Endothelial cell of umbilical vein (primary cell): Measurements from ENCODE around the gene KRT77. TPM values are rescaled to one million over a fixed set of nuclear protein-coding genes. Genes with fewer than 3 reads are reported as not detected.

Experiments used
- BruUV-seq: library from RNA; stranded (reverse); fragments of 400-500 nt; replicated peaks from 2 replicates; lab custom pipeline; 2021; lab: Mats Ljungman, UMichigan
- CTCF ChIA-PET: fragments of 300-600, 350-600 bp; sonication (Branson Sonifier 250); formaldehyde crosslinking; loops from one replicate; lab custom pipeline; 2021; ENCODE audit warnings: antibody characterized with exemption, inconsistent platforms; lab: Charles Lee
- POLR2A ChIA-PET: fragments of 300-600, 350-600 bp; sonication (Branson Sonifier 250); formaldehyde crosslinking; loops from one replicate; lab custom pipeline; 2021; ENCODE audit warnings: antibody characterized with exemption, inconsistent platforms; lab: Charles Lee
- DNase-seq: peaks from one replicate; pipeline ENCODE4 v3.0.0-alpha.2; 2011; ENCODE audit warnings: low read depth, low spot score
- FAIRE-seq: peaks from 2 replicates; lab custom pipeline; 2011; peaks lifted over from hg19 to GRCh38; lab: Jason Lieb, UNC
- H2AFZ ChIP-seq: 2 replicates; pipeline ENCODE4 v1.6.0; 2012; ENCODE audit warnings: low read depth, low read length, control low read depth, inconsistent platforms
- H3K27ac ChIP-seq: 2 replicates; pipeline ENCODE4 v1.5.1; 2011; ENCODE audit warnings: low read depth, mild to moderate bottlenecking, control low read depth, low read length, moderate library complexity; ENCODE audit not compliant: insufficient read depth
- H3K27me3 ChIP-seq, 2 experiments: 2 replicates each; pipeline versions ENCODE4 v1.6.0 to v1.6.1; 2011; ENCODE audit warnings: low read length in 2 of 2, mixed read lengths in 1 of 2; ENCODE audit not compliant: control insufficient read depth in 2 of 2, insufficient read depth in 2 of 2
- H3K36me3 ChIP-seq, 2 experiments: 2 replicates in 1 of 2; 3 replicates in 1 of 2; pipeline ENCODE4 v1.5.1; 2011; ENCODE audit warnings: low read length in 2 of 2, mild to moderate bottlenecking in 1 of 2, moderate library complexity in 1 of 2; ENCODE audit not compliant: control insufficient read depth in 2 of 2, insufficient read depth in 2 of 2; ENCODE audit errors: extremely low read depth in 1 of 2
- H3K4me1 ChIP-seq: 3 replicates; pipeline ENCODE4 v1.5.1; 2011; ENCODE audit warnings: mild to moderate bottlenecking, low read length; ENCODE audit not compliant: control insufficient read depth, insufficient read depth; ENCODE audit errors: extremely low read depth
- H3K4me2 ChIP-seq: 2 replicates; pipeline ENCODE4 v1.6.1; 2011; ENCODE audit warnings: low read length, control low read depth, mixed read lengths; ENCODE audit not compliant: insufficient read depth
- H3K4me3 ChIP-seq, 3 experiments: fragments of 200-600 bp in 1 of 3; sonication (generic), shearing (Covaris generic) in 1 of 3; replicated peaks in 1 of 3; 2 replicates each; pipeline ENCODE4 v1.5.1; 2011 to 2016; ENCODE audit warnings: control low read depth in 3 of 3, low read length in 3 of 3, mild to moderate bottlenecking in 2 of 3, inconsistent platforms in 1 of 3, low read depth in 1 of 3, moderate library complexity in 1 of 3; ENCODE audit not compliant: insufficient read depth in 1 of 3
- H3K79me2 ChIP-seq: 2 replicates; pipeline ENCODE4 v1.6.0; 2012; ENCODE audit warnings: low read length, inconsistent platforms; ENCODE audit not compliant: control insufficient read depth, insufficient read depth
- H3K9ac ChIP-seq: replicated peaks from 2 replicates; pipeline ENCODE3; 2011; ENCODE audit warnings: low read length, control low read depth; ENCODE audit not compliant: insufficient read depth; ENCODE audit errors: extremely low read depth
- H3K9me1 ChIP-seq: replicated peaks from 3 replicates; pipeline ENCODE4 v1.6.0; 2011; ENCODE audit warnings: mild to moderate bottlenecking, low read length; ENCODE audit not compliant: control insufficient read depth, insufficient read depth; ENCODE audit errors: extremely low read depth
- H3K9me3 ChIP-seq: replicated peaks from 2 replicates; pipeline ENCODE4 v1.5.1; 2012; ENCODE audit warnings: low read length, inconsistent platforms; ENCODE audit not compliant: control insufficient read depth, insufficient read depth
- H4K20me1 ChIP-seq: replicated peaks from 2 replicates; pipeline ENCODE3; 2011; ENCODE audit warnings: mild to moderate bottlenecking, low read length; ENCODE audit not compliant: control insufficient read depth, insufficient read depth; ENCODE audit errors: extremely low read depth
- GATA2 ChIP-seq: IDR thresholded peaks from 2 replicates; pipeline ENCODE4 v1.7.0; 2011; ENCODE audit warnings: low read depth, mild to moderate bottlenecking, moderate library complexity, mixed read lengths, low read length; ENCODE audit not compliant: insufficient read length, insufficient read depth
- POLR2AphosphoS5 ChIP-seq: IDR thresholded peaks from 2 replicates; pipeline ENCODE4 v1.6.1; 2012; ENCODE audit warnings: low read depth, mild to moderate bottlenecking, control low read depth, low read length, moderate library complexity; ENCODE audit not compliant: insufficient read depth
- dilution Hi-C: fragments of 300-500 bp; cut with MboI; formaldehyde crosslinking; loops from one replicate; pipeline ENCODE4 v1.15.0; 2019; ENCODE audit warnings: low sequenced_read_pairs; ENCODE audit not compliant: extremely low pct_ligation_motif_present
- intact Hi-C: fragments of 100-400 bp; cut with micrococcal nuclease; formaldehyde crosslinking; loops from one replicate; pipeline ENCODE4 v1.10.0; 2022
- polyA plus RNA-seq, 4 experiments: library from polyadenylated mRNA; depleted of rRNA in 3 of 4; stranded (reverse) in 3 of 4; unstranded in 1 of 4; fragments of >200 nt; gene quantifications; 2 replicates each; pipeline versions ENCODE4 v1.2.1 to v1.2.3, GENCODE V29; 2011 to 2012; ENCODE audit warnings: missing spikeins in 1 of 4
- total RNA-seq: library from RNA; stranded (reverse); gene quantifications from 2 replicates; pipeline ENCODE4 v1.2.3, GENCODE V29; 2021
- TF ChIP-seq, protein P1 (sequence below), 2 donors: IDR thresholded peaks; 1 replicate in 1 of 2; 2 replicates in 1 of 2; pipeline ENCODE4 v1.5.1; 2011; ENCODE audit warnings: low read length in 2 of 2, mild to moderate bottlenecking in 2 of 2, moderate library complexity in 2 of 2, control low read depth in 1 of 2, inconsistent platforms in 1 of 2, low read depth in 1 of 2; ENCODE audit not compliant: insufficient read depth in 1 of 2; ENCODE audit errors: extremely low read depth in 1 of 2

KRT77 gene
- total and polyA plus RNA-seq, 2 donors (not counting 3 experiments of a cell fraction or from before 2014, with no cell fraction given): not detected

DNA sequence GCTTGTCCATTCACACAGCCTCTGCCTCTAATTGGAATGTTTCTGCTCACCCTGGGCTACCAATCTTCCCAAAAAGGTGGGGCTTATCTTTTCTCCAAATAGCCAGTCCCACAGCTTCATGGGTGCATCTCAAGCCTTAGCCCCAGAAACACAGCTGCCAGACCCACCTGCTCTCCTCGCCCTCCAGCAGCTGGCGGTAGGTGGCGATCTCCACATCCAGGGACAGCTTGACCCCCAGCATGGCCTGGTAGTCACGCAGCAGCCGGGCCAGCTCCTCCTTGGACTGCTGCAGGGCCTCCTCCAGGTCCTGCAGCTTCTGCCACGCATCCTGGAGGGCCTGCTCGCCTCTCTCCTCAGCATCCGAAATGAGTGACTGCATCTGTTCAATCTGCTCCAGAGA lies 11.1 kb downstream of the KRT77 start:
- Histone ChIP-seq H3K27me3 (peaks cover 25 to 40% of the 10 kb centered on the region in 2 experiments), H3K9me1 (no peaks in the 10 kb centered on the region), H4K20me1 (no peaks in the 10 kb centered on the region), H3K9ac (no peak overlapping the region), H3K79me2 (no peaks in the 10 kb centered on the region), H3K4me1 (no peaks in the 10 kb centered on the region), H3K36me3 (no peaks in the 10 kb centered on the region), H3K9me3 (no peaks in the 10 kb centered on the region), H2AFZ (no peak overlapping the region), H3K4me3 (no peak overlapping the region), H3K27ac (no peak overlapping the region), H3K4me2 (no peak overlapping the region)
- no peak for FAIRE-seq
- ChIA-PET CTCF (interaction anchor here (1.2 to 1.5 kb wide), 3 partner anchors 173 to 188 kb away, joined by 3 to 9 read pairs (median 5); no protein-coding TSS in a partner anchor), POLR2A (interaction anchor here (0.6 kb wide), 1 partner anchor 19 kb away, joined by 6 read pairs; no protein-coding TSS in a partner anchor)
- no peak for TF ChIP-seq GATA2
- TF ChIP-seq, protein P1, sequence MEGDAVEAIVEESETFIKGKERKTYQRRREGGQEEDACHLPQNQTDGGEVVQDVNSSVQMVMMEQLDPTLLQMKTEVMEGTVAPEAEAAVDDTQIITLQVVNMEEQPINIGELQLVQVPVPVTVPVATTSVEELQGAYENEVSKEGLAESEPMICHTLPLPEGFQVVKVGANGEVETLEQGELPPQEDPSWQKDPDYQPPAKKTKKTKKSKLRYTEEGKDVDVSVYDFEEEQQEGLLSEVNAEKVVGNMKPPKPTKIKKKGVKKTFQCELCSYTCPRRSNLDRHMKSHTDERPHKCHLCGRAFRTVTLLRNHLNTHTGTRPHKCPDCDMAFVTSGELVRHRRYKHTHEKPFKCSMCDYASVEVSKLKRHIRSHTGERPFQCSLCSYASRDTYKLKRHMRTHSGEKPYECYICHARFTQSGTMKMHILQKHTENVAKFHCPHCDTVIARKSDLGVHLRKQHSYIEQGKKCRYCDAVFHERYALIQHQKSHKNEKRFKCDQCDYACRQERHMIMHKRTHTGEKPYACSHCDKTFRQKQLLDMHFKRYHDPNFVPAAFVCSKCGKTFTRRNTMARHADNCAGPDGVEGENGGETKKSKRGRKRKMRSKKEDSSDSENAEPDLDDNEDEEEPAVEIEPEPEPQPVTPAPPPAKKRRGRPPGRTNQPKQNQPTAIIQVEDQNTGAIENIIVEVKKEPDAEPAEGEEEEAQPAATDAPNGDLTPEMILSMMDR (IDR thresholded peaks at IDR 0.05; ENCODE audit: extremely low read depth in 1 of 2, insufficient read depth in 1 of 2, low read depth in 1 of 2, low read length in 2 of 2): peak in 1 of 2 donors; percentile 19
- DNase-seq: no peak
- intact Hi-C loops (loop anchor here (5.0 to 10.0 kb wide), 2 partner anchors 173 to 290 kb away; no protein-coding TSS in a partner anchor), dilution Hi-C loops (no loop called here)
- BruUV-seq: no TSS peak

DNA sequence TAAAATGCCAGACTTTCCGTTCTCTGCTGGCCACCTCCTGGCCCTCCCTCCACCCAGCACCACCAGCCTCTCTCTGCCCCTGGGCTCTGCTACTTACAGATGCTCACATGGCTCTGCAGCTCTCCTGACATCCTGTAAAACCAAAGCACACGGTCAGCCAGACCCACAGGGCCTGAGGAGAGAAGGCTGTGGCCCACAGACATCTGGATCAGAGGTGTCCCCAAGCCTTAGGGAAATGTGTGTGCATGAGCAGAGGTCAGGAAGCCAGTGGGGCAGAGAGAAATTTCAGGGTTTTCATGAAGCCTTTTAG lies 11.5 kb downstream of the KRT77 start:
- H4K20me1 ChIP-seq: no peaks in the 10 kb centered on the region
- H3K4me3 ChIP-seq: no peak overlapping the region
- no peak overlapping the region for H3K4me2 ChIP-seq
- POLR2A ChIA-PET: no interaction called here
- no peaks in the 10 kb centered on the region for H3K9me1 ChIP-seq
- intact Hi-C loops: loop anchor here (5.0 to 10.0 kb wide), 2 partner anchors 173 to 291 kb away; no protein-coding TSS in a partner anchor
- no peaks in the 10 kb centered on the region for H3K79me2 ChIP-seq
- dilution Hi-C loops: no loop called here
- no peak overlapping the region for H2AFZ ChIP-seq
- no peak overlapping the region for H3K27ac ChIP-seq
- H3K9me3 ChIP-seq: no peaks in the 10 kb centered on the region
- no peak for DNase-seq
- TF ChIP-seq POLR2AphosphoS5: no peak
- H3K36me3 ChIP-seq: no peaks in the 10 kb centered on the region
- H3K9ac ChIP-seq: no peak overlapping the region
- no peak for FAIRE-seq
- BruUV-seq: no TSS peak
- CTCF ChIA-PET: interaction anchor here (1.2 to 1.5 kb wide), 3 partner anchors 174 to 188 kb away, joined by 3 to 9 read pairs (median 5); no protein-coding TSS in a partner anchor
- H3K4me1 ChIP-seq: no peaks in the 10 kb centered on the region
- H3K27me3 ChIP-seq: peaks cover 25 to 40% of the 10 kb centered on the region in 2 experiments
